ENCODE data around the gene IFI30. TPM values are rescaled to one million over a fixed set of nuclear protein-coding genes. Genes with fewer than 3 reads are reported as not detected.
A peak's percentile ranks its signal among the peaks of the same experiment; 100 is the strongest.

The IFI30 gene
- total and polyA plus RNA-seq, 2 donors (not counting 3 experiments of a cell fraction or from before 2014, with no cell fraction given) = 1.1 to 1.6 TPM

GRCh38 chr19:18225702-18226468 lies 52.3 kb downstream of the IFI30 start, which contains the start of gene PDE4C:
Gene PDE4C (minus strand): TSS chr19:18226438. CDS start chr19:18226415, 23 bp downstream.
- FAIRE-seq (no peak), DNase-seq (ENCODE audit: low read depth, low spot score) (peak; percentile 24)
- Histone ChIP-seq H3K4me3 (replicated peaks in 1 of 3; ENCODE audit: insufficient read depth in 1 of 3, low read depth in 1 of 3, low read length in 3 of 3) (no peak within 1 kb of the TSS), H3K4me2 (ENCODE audit: insufficient read depth, low read length) (no peak within 1 kb of the TSS), H3K36me3 (ENCODE audit: control insufficient read depth in 2 of 2, extremely low read depth in 1 of 2, insufficient read depth in 2 of 2, low read length in 2 of 2) (no peaks in the 10 kb centered on the region), H3K4me1 (ENCODE audit: control insufficient read depth, extremely low read depth, insufficient read depth, low read length) (peaks cover 9% of the 10 kb centered on the region), H4K20me1 (replicated peaks; ENCODE audit: control insufficient read depth, extremely low read depth, insufficient read depth, low read length) (no peaks in the 10 kb centered on the region), H3K9me1 (replicated peaks; ENCODE audit: control insufficient read depth, extremely low read depth, insufficient read depth, low read length) (no peaks in the 10 kb centered on the region), H3K79me2 (ENCODE audit: control insufficient read depth, insufficient read depth, low read length) (no peaks in the 10 kb centered on the region), H2AFZ (ENCODE audit: low read depth, low read length) (no peak within 1 kb of the TSS), H3K27me3 (ENCODE audit: control insufficient read depth in 2 of 2, insufficient read depth in 2 of 2, low read length in 2 of 2) (peaks cover 5% of the 10 kb centered on the region in 2 experiments), H3K9me3 (replicated peaks; ENCODE audit: control insufficient read depth, insufficient read depth, low read length) (no peaks in the 10 kb centered on the region), H3K9ac (replicated peaks; ENCODE audit: extremely low read depth, insufficient read depth, low read length) (no peak within 1 kb of the TSS), H3K27ac (ENCODE audit: insufficient read depth, low read depth, low read length) (no peak within 1 kb of the TSS)
- intact Hi-C loops (cut with micrococcal nuclease) (no loop called here), dilution Hi-C loops (cut with MboI; ENCODE audit: extremely low pct_ligation_motif_present, low sequenced_read_pairs) (no loop called here)
- ChIA-PET POLR2A (no interaction called here), CTCF (interaction anchor here (2.2 to 3.9 kb wide), 2 partner anchors 8 to 26 kb away, joined by 10 to 27 read pairs; no protein-coding TSS in a partner anchor)
- BruUV-seq (replicated peaks) = no TSS peak
- TF ChIP-seq FOS (IDR thresholded peaks at IDR 0.05; ENCODE audit: borderline replicate concordance, insufficient read depth, low read length) (peak; percentile 35), GATA2 (IDR thresholded peaks at IDR 0.05; ENCODE audit: insufficient read depth, insufficient read length, low read depth, low read length) (no peak), MYC (IDR thresholded peaks at IDR 0.05; ENCODE audit: low read depth, low read length) (no peak), CTCF (IDR thresholded peaks at IDR 0.05; ENCODE audit: extremely low read depth in 1 of 2, insufficient read depth in 1 of 2, low read depth in 1 of 2, low read length in 2 of 2) (no peak), EZH2 (IDR thresholded peaks at IDR 0.05; ENCODE audit: borderline replicate concordance, low read depth, low read length, severe bottlenecking) (peak; percentile 35)

All from endothelial cell of umbilical vein (primary cell).